ENCODE data around the gene BCDIN3D.

The BCDIN3D gene

GRCh38 chr12:49818241-49818895 is 24.5 kb downstream of the BCDIN3D start:
- TF ChIP-seq POLR2AphosphoS5 (IDR thresholded peaks at IDR 0.05; ENCODE audit: low read depth, low read length) (no peak), REST (IDR thresholded peaks at IDR 0.05; ENCODE audit: insufficient read depth in 1 of 2, low read depth in 2 of 2, low read length in 2 of 2) (no peak), SIN3A (IDR thresholded peaks at IDR 0.05; ENCODE audit: borderline replicate concordance, insufficient read depth, low read length) (no peak), FOXP2 (optimal IDR thresholded peaks at IDR 0.05; ENCODE audit: borderline replicate concordance, extremely low read depth, extremely low read length, insufficient read depth) (no peak), TAF1 (IDR thresholded peaks at IDR 0.05; ENCODE audit: borderline replicate concordance, insufficient read depth, low read length) (no peak)

- TF ChIP-seq TAF1 (IDR thresholded peaks at IDR 0.05; ENCODE audit: borderline replicate concordance, insufficient read depth, low read length) (no peak), REST (IDR thresholded peaks at IDR 0.05; ENCODE audit: insufficient read depth in 1 of 2, low read depth in 2 of 2, low read length in 2 of 2) (no peak), FOXP2 (optimal IDR thresholded peaks at IDR 0.05; ENCODE audit: borderline replicate concordance, extremely low read depth, extremely low read length, insufficient read depth) (no peak), POLR2AphosphoS5 (IDR thresholded peaks at IDR 0.05; ENCODE audit: low read depth, low read length) (no peak), SIN3A (IDR thresholded peaks at IDR 0.05; ENCODE audit: borderline replicate concordance, insufficient read depth, low read length) (no peak)
Observed at GRCh38 chr12:49813131-49813530, 29.8 kb downstream of the BCDIN3D start.

- TF ChIP-seq SIN3A (IDR thresholded peaks at IDR 0.05; ENCODE audit: borderline replicate concordance, insufficient read depth, low read length) (no peak), FOXP2 (optimal IDR thresholded peaks at IDR 0.05; ENCODE audit: borderline replicate concordance, extremely low read depth, extremely low read length, insufficient read depth) (no peak), REST (IDR thresholded peaks at IDR 0.05; ENCODE audit: insufficient read depth in 1 of 2, low read depth in 2 of 2, low read length in 2 of 2) (no peak), TAF1 (IDR thresholded peaks at IDR 0.05; ENCODE audit: borderline replicate concordance, insufficient read depth, low read length) (no peak), POLR2AphosphoS5 (IDR thresholded peaks at IDR 0.05; ENCODE audit: low read depth, low read length) (no peak)
Observed at GRCh38 chr12:49811961-49812401, 30.9 kb downstream of the BCDIN3D start.

DNA sequence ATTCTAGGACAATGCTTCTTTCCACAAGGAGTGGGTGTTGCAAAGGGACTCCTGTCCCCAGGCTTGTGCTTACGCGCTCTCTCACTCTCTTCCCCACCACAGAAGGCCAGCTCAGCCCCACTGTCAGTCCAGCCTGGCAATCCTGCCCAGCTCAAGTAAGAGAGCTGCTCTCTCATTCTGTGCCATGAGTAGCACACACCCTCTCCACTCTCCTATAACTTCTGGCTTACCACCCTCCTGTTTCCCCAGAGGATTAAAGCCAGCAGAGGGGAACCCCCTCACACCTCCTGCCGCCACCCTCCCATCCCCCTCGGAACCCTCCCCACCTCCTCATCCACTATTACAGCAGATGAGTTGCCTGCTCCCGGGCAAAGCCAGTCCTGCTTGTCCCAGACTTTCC is 31.8 kb downstream of the BCDIN3D start:
- TF ChIP-seq POLR2AphosphoS5 (IDR thresholded peaks at IDR 0.05; ENCODE audit: low read depth, low read length) (no peak), TAF1 (IDR thresholded peaks at IDR 0.05; ENCODE audit: borderline replicate concordance, insufficient read depth, low read length) (no peak), REST (IDR thresholded peaks at IDR 0.05; ENCODE audit: insufficient read depth in 1 of 2, low read depth in 2 of 2, low read length in 2 of 2) (no peak), SIN3A (IDR thresholded peaks at IDR 0.05; ENCODE audit: borderline replicate concordance, insufficient read depth, low read length) (no peak), FOXP2 (optimal IDR thresholded peaks at IDR 0.05; ENCODE audit: borderline replicate concordance, extremely low read depth, extremely low read length, insufficient read depth) (no peak)
